Gastroesophageal sphincter (tissue), 3 donors: Measurements from ENCODE around the gene ITPKA.

Experiments
- EP300 ChIP-seq: sonication (generic); formaldehyde crosslinking; IDR thresholded peaks from one replicate; pipeline ENCODE4 v1.6.1; 2017; ENCODE audit warnings: antibody characterized with exemption, mild to moderate bottlenecking
- POLR2A ChIP-seq, 2 donors: fragments of 450-650 bp; IDR thresholded peaks; one replicate each; pipeline ENCODE4 v1.6.1; 2017; ENCODE audit warnings: antibody characterized with exemption in 2 of 2, mild to moderate bottlenecking in 2 of 2, moderate library complexity in 1 of 2
- TF ChIP-seq, protein P1 (sequence below), 4 experiments: fragments of 200-600 bp in 2 of 4; fragments of 450-650 bp in 2 of 4; sonication (generic) in 1 of 4; IDR thresholded peaks; one replicate each; pipeline ENCODE4 v1.5.1; 2017 to 2019; ENCODE audit warnings: antibody characterized with exemption in 4 of 4, mild to moderate bottlenecking in 2 of 4, moderate library complexity in 2 of 4

DNA sequence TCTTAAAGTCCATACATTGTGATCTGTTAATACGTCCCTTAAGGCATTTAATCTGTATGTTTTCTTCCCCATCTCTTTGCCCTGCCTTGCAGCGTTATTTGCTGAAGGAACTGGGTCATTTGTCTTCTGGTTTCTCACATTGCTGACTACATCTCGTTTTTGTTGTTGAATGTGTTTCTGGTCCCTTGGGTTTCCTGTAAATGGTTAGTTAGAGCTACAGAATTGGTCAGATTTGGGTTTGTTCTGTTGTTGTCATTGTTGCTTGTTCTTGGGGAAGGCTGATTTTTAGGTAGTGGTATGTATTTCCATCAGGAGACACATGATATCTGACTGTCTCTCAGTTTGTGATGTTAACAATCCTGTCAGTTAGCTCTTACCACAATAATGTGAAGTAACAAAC, 27.0 kb upstream of the ITPKA start:
- TF ChIP-seq, protein P1, sequence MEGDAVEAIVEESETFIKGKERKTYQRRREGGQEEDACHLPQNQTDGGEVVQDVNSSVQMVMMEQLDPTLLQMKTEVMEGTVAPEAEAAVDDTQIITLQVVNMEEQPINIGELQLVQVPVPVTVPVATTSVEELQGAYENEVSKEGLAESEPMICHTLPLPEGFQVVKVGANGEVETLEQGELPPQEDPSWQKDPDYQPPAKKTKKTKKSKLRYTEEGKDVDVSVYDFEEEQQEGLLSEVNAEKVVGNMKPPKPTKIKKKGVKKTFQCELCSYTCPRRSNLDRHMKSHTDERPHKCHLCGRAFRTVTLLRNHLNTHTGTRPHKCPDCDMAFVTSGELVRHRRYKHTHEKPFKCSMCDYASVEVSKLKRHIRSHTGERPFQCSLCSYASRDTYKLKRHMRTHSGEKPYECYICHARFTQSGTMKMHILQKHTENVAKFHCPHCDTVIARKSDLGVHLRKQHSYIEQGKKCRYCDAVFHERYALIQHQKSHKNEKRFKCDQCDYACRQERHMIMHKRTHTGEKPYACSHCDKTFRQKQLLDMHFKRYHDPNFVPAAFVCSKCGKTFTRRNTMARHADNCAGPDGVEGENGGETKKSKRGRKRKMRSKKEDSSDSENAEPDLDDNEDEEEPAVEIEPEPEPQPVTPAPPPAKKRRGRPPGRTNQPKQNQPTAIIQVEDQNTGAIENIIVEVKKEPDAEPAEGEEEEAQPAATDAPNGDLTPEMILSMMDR (IDR thresholded peaks at IDR 0.05) = no peak
- TF ChIP-seq POLR2A (IDR thresholded peaks at IDR 0.05) (no peak), EP300 (no peak)
